C4-2B (cell line): Measurements from ENCODE around the gene PARPBP.

Experiments
- CTCF ChIP-seq: fragments of 450-650 bp; conservative IDR thresholded peaks from 2 replicates; pipeline ENCODE4 v1.5.1; 2017; ENCODE audit warnings: mild to moderate bottlenecking
- ZFX ChIP-seq: fragments of 450-650 bp; IDR thresholded peaks from 2 replicates; pipeline ENCODE4 v1.6.1; 2017

GRCh38 chr12:102110782-102111181 is 9.2 kb upstream of the PARPBP start:
- TF ChIP-seq CTCF (no peak), ZFX (no peak)
